ENCODE results near the gene ETFDH.

The ETFDH gene

GRCh38 chr4:158722291-158722916 lies 50.3 kb downstream of the ETFDH start:
- TF ChIP-seq POLR2AphosphoS5 (IDR thresholded peaks at IDR 0.05; ENCODE audit: low read depth, low read length) = no peak
- TF ChIP-seq SIN3A (IDR thresholded peaks at IDR 0.05; ENCODE audit: borderline replicate concordance, insufficient read depth, low read length) = peak; percentile 25; the same call in 1 of the 2 replicates

- TF ChIP-seq POLR2AphosphoS5 (IDR thresholded peaks at IDR 0.05; ENCODE audit: low read depth, low read length) (peak; percentile 87), FOXP2 (optimal IDR thresholded peaks at IDR 0.05; ENCODE audit: borderline replicate concordance, extremely low read depth, extremely low read length, insufficient read depth) (peak; percentile 52), SIN3A (IDR thresholded peaks at IDR 0.05; ENCODE audit: borderline replicate concordance, insufficient read depth, low read length) (0 out of 2 replicates have a peak, but pooled peaks have one; percentile 22), TAF1 (IDR thresholded peaks at IDR 0.05; ENCODE audit: borderline replicate concordance, insufficient read depth, low read length) (peak; percentile 55; the same call in 1 of the 2 replicates), REST (IDR thresholded peaks at IDR 0.05; ENCODE audit: insufficient read depth in 1 of 2, low read depth in 2 of 2, low read length in 2 of 2) (peak in 1 of 2 experiments; percentile 14; a peak in 1 of 4 replicates)
Measured at GRCh38 chr4:158722917-158723793, 51.1 kb downstream of the ETFDH start, which contains the start of gene PPID. Gene PPID, minus strand, starts transcription at chr4:158723396. Its CDS starts 108 bp downstream, at chr4:158723288.

- TF ChIP-seq FOXP2 (optimal IDR thresholded peaks at IDR 0.05; ENCODE audit: borderline replicate concordance, extremely low read depth, extremely low read length, insufficient read depth) (no peak), SIN3A (IDR thresholded peaks at IDR 0.05; ENCODE audit: borderline replicate concordance, insufficient read depth, low read length) (no peak), TAF1 (IDR thresholded peaks at IDR 0.05; ENCODE audit: borderline replicate concordance, insufficient read depth, low read length) (no peak), REST (IDR thresholded peaks at IDR 0.05; ENCODE audit: insufficient read depth in 1 of 2, low read depth in 2 of 2, low read length in 2 of 2) (no peak), POLR2AphosphoS5 (IDR thresholded peaks at IDR 0.05; ENCODE audit: low read depth, low read length) (no peak)
Measured at GRCh38 chr4:158724637-158725036, 52.5 kb downstream of the ETFDH start.

GRCh38 chr4:158726633-158727032 lies 54.5 kb downstream of the ETFDH start:
- no peak for TF ChIP-seq POLR2AphosphoS5 (IDR thresholded peaks at IDR 0.05; ENCODE audit: low read depth, low read length)
- TF ChIP-seq TAF1 (IDR thresholded peaks at IDR 0.05; ENCODE audit: borderline replicate concordance, insufficient read depth, low read length) = no peak
- no peak for TF ChIP-seq FOXP2 (optimal IDR thresholded peaks at IDR 0.05; ENCODE audit: borderline replicate concordance, extremely low read depth, extremely low read length, insufficient read depth)
- no peak for TF ChIP-seq REST (IDR thresholded peaks at IDR 0.05; ENCODE audit: insufficient read depth in 1 of 2, low read depth in 2 of 2, low read length in 2 of 2)
- TF ChIP-seq SIN3A (IDR thresholded peaks at IDR 0.05; ENCODE audit: borderline replicate concordance, insufficient read depth, low read length) = no peak

GRCh38 chr4:158728236-158728635 lies 56.1 kb downstream of the ETFDH start:
- TF ChIP-seq REST (IDR thresholded peaks at IDR 0.05; ENCODE audit: insufficient read depth in 1 of 2, low read depth in 2 of 2, low read length in 2 of 2) (no peak), FOXP2 (optimal IDR thresholded peaks at IDR 0.05; ENCODE audit: borderline replicate concordance, extremely low read depth, extremely low read length, insufficient read depth) (no peak), SIN3A (IDR thresholded peaks at IDR 0.05; ENCODE audit: borderline replicate concordance, insufficient read depth, low read length) (no peak), POLR2AphosphoS5 (IDR thresholded peaks at IDR 0.05; ENCODE audit: low read depth, low read length) (no peak), TAF1 (IDR thresholded peaks at IDR 0.05; ENCODE audit: borderline replicate concordance, insufficient read depth, low read length) (no peak)

Measured in PFSK-1 (cell line).